ENCODE measurements around the gene PITX3.

PITX3 gene

GRCh38 chr10:102185811-102186527 is 55.3 kb downstream of the PITX3 start:
- DNase-seq (ENCODE audit: extremely low read depth in 1 of 2, low read depth in 1 of 2), result no peak

- DNase-seq (ENCODE audit: extremely low read depth in 1 of 2, low read depth in 1 of 2), result no peak
Observed at GRCh38 chr10:102185272-102185671, 56.0 kb downstream of the PITX3 start.

DNA sequence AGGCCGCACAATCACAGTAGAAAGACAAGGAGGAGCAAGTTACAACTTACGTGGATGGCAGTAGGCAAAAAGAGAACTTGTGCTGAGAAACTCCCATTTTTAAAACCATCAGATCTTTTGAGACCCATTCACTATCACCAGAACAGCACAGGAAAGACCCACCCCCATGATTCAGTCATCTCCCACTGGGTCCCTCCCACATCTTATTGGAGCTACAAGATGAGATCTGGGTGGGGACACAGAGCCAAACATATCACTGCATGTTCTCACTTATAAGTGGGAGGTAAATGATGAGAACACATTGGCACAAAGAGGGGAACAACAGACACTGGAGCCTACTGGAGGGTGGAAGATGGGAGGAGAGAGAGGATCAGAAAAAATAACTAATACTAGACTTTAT is 56.7 kb downstream of the PITX3 start:
- DNase-seq (ENCODE audit: extremely low read depth in 1 of 2, low read depth in 1 of 2), result no peak
